ENCODE data around the gene EIF4E3. TPM values are rescaled to one million over a fixed set of nuclear protein-coding genes. Genes with fewer than 3 reads are reported as not detected.
A peak's percentile ranks its signal among the peaks of the same experiment; 100 is the strongest.

EIF4E3 gene
- total RNA-seq, 4 donors from 2014 or later, result 11.4 to 13.5 (median 12.8) TPM

- 27% methylated on average over 14 of the region's 14 CpGs for WGBS, 2 donors
- no peak overlapping the region for H3K4me3 ChIP-seq (ENCODE audit: low read depth, poor library complexity, severe bottlenecking)
- peak in 1 of 2 donors; percentile 26 for DNase-seq (ENCODE audit: low spot score in 2 of 2)
- TF ChIP-seq CTCF (IDR thresholded peaks at IDR 0.05) (no peak), POLR2A (IDR thresholded peaks at IDR 0.05) (no peak)
- intact Hi-C loops (cut with DNase I; ENCODE audit: low total_unique reads), result loop anchor here (10.0 kb wide), 2 partner anchors 578 to 1108 kb away; no protein-coding TSS in a partner anchor
These were observed 72.3 kb downstream of the EIF4E3 start for GRCh38 chr3:71652781-71653413.

- no peak overlapping the region for H3K4me3 ChIP-seq (ENCODE audit: low read depth, poor library complexity, severe bottlenecking)
- 89 to 93% methylated on average over 6 of the region's 6 CpGs for WGBS, 2 donors
- intact Hi-C loops (cut with DNase I; ENCODE audit: low total_unique reads), result loop anchor here (10.0 kb wide), 2 partner anchors 577 to 1107 kb away; no protein-coding TSS in a partner anchor
- no peak for TF ChIP-seq CTCF (IDR thresholded peaks at IDR 0.05)
- TF ChIP-seq POLR2A (IDR thresholded peaks at IDR 0.05), result no peak
- no peak for DNase-seq (ENCODE audit: low spot score in 2 of 2)
These were observed 73.6 kb downstream of the EIF4E3 start for GRCh38 chr3:71651625-71652024.

- no peak overlapping the region for H3K4me3 ChIP-seq (ENCODE audit: low read depth, poor library complexity, severe bottlenecking)
- TF ChIP-seq POLR2A (IDR thresholded peaks at IDR 0.05) (no peak), CTCF (IDR thresholded peaks at IDR 0.05) (no peak)
- no peak for DNase-seq (ENCODE audit: low spot score in 2 of 2)
- intact Hi-C loops (cut with DNase I; ENCODE audit: low total_unique reads), result loop anchor here (10.0 kb wide), 2 partner anchors 576 to 1106 kb away; no protein-coding TSS in a partner anchor
- 85 to 88% methylated on average over 5 of the region's 5 CpGs for WGBS, 2 donors
These were observed 74.8 kb downstream of the EIF4E3 start for GRCh38 chr3:71650372-71650771.

- no peak for DNase-seq (ENCODE audit: low spot score in 2 of 2)
- H3K4me3 ChIP-seq (ENCODE audit: low read depth, poor library complexity, severe bottlenecking), result no peak overlapping the region
- TF ChIP-seq CTCF (IDR thresholded peaks at IDR 0.05) (no peak), POLR2A (IDR thresholded peaks at IDR 0.05) (no peak)
- intact Hi-C loops (cut with DNase I; ENCODE audit: low total_unique reads), result loop anchor here (10.0 kb wide), 2 partner anchors 575 to 1105 kb away; no protein-coding TSS in a partner anchor
- WGBS, 2 donors, result 79 to 94% methylated on average over 6 of the region's 6 CpGs
These were observed 75.4 kb downstream of the EIF4E3 start for GRCh38 chr3:71649757-71650156.

- no peak for TF ChIP-seq CTCF (IDR thresholded peaks at IDR 0.05)
- TF ChIP-seq POLR2A (IDR thresholded peaks at IDR 0.05), result no peak
- WGBS, 2 donors, result 40 to 54% methylated on average over 3 of the region's 3 CpGs
- no peak for DNase-seq (ENCODE audit: low spot score in 2 of 2)
- intact Hi-C loops (cut with DNase I; ENCODE audit: low total_unique reads), result no loop called here
- H3K4me3 ChIP-seq (ENCODE audit: low read depth, poor library complexity, severe bottlenecking), result no peak overlapping the region
These were observed 77.5 kb downstream of the EIF4E3 start for GRCh38 chr3:71647751-71648150.

- no peak overlapping the region for H3K4me3 ChIP-seq (ENCODE audit: low read depth, poor library complexity, severe bottlenecking)
- TF ChIP-seq CTCF (IDR thresholded peaks at IDR 0.05) (no peak), POLR2A (IDR thresholded peaks at IDR 0.05) (no peak)
- DNase-seq (ENCODE audit: low spot score in 2 of 2), result no peak
- intact Hi-C loops (cut with DNase I; ENCODE audit: low total_unique reads), result no loop called here
These were observed 78.2 kb downstream of the EIF4E3 start for GRCh38 chr3:71646971-71647370.

Measured in lower leg skin (tissue), 4 donors.